IMR-90 (cell line): ENCODE results near the gene CRIP1. TPM values are rescaled to one million over a fixed set of nuclear protein-coding genes. Genes with fewer than 3 reads are reported as not detected.

Experiments
- ATAC-seq: fragments of 200-7000 bp; cut with Tn5 transposase; 2 replicates; pipeline ENCODE4 v1.9.1; 2020; ENCODE audit warnings: low read depth, mild to moderate bottlenecking, moderate library complexity
- BruUV-seq: library from RNA; stranded (reverse); fragments of 400-500 nt; replicated peaks from 2 replicates; lab custom pipeline; 2021; lab: Mats Ljungman, UMichigan
- CTCF ChIA-PET: fragments of 300-600 bp; formaldehyde crosslinking; extraction: SDS; loops from one replicate; lab custom pipeline; 2021; ENCODE audit warnings: antibody characterized with exemption; lab: Yijun Ruan, JAX
- POLR2A ChIA-PET: fragments of 300-600 bp; sonication (Branson Sonifier 250); formaldehyde crosslinking; loops from one replicate; lab custom pipeline; 2022; ENCODE audit warnings: antibody characterized with exemption; ENCODE audit not compliant: unreplicated experiment; lab: Charles Lee
- DNase-seq: peaks from one replicate; pipeline ENCODE4 v3.0.0; 2013
- H2AFZ ChIP-seq: replicated peaks from 2 replicates; pipeline ENCODE3; 2013; ENCODE audit warnings: low read length, mild to moderate bottlenecking; ENCODE audit not compliant: poor library complexity
- H2AK5ac ChIP-seq: 2 replicates; pipeline ENCODE4 v1.6.1; 2013; ENCODE audit warnings: low read depth, low read length, inconsistent platforms
- H2AK9ac ChIP-seq: replicated peaks from 2 replicates; pipeline ENCODE3; 2013; ENCODE audit warnings: mild to moderate bottlenecking, low read depth, low read length, moderate library complexity; ENCODE audit not compliant: poor library complexity
- H2BK120ac ChIP-seq: 2 replicates; pipeline ENCODE4 v1.6.1; 2013; ENCODE audit warnings: low read depth, low read length, inconsistent platforms
- H2BK15ac ChIP-seq: 3 replicates; pipeline ENCODE4 v1.6.1; 2013; ENCODE audit warnings: low read depth, low read length, inconsistent platforms
- H2BK20ac ChIP-seq: 2 replicates; pipeline ENCODE4 v1.6.1; 2013; ENCODE audit warnings: low read depth, mild to moderate bottlenecking, inconsistent platforms, low read length, moderate library complexity
- H2BK5ac ChIP-seq: 2 replicates; pipeline ENCODE4 v1.6.1; 2013; ENCODE audit warnings: mild to moderate bottlenecking, low read depth, low read length, inconsistent platforms; ENCODE audit not compliant: poor library complexity, severe bottlenecking
- H3K14ac ChIP-seq: replicated peaks from 2 replicates; pipeline ENCODE4 v1.6.1; 2013; ENCODE audit warnings: low read depth, low read length, inconsistent platforms
- H3K18ac ChIP-seq: 2 replicates; pipeline ENCODE4 v1.6.1; 2013; ENCODE audit warnings: low read depth, low read length, control low read depth
- H3K23ac ChIP-seq: 2 replicates; pipeline ENCODE4 v1.6.1; 2013; ENCODE audit warnings: low read depth, low read length, inconsistent platforms
- H3K27ac ChIP-seq: 2 replicates; pipeline ENCODE4 v1.5.1; 2013; ENCODE audit warnings: mild to moderate bottlenecking, control low read depth, low read length; ENCODE audit not compliant: insufficient read depth
- H3K27me3 ChIP-seq: 2 replicates; pipeline ENCODE4 v1.6.1; 2013; ENCODE audit warnings: low read length; ENCODE audit not compliant: control insufficient read depth, insufficient read depth
- H3K36me3 ChIP-seq: 2 replicates; pipeline ENCODE4 v1.6.1; 2013; ENCODE audit warnings: low read length, mixed read lengths; ENCODE audit not compliant: control insufficient read depth, insufficient read depth
- H3K4ac ChIP-seq: 2 replicates; pipeline ENCODE4 v1.6.1; 2013; ENCODE audit warnings: low read depth, low read length, inconsistent platforms
- H3K4me1 ChIP-seq: 2 replicates; pipeline ENCODE4 v1.6.1; 2013; ENCODE audit warnings: low read length, mixed read lengths; ENCODE audit not compliant: control insufficient read depth, insufficient read depth
- H3K4me2 ChIP-seq: 2 replicates; pipeline ENCODE4 v1.6.1; 2013; ENCODE audit warnings: low read depth, mild to moderate bottlenecking, control low read depth, low read length, moderate library complexity
- H3K4me3 ChIP-seq: 2 replicates; pipeline ENCODE4 v1.5.1; 2013; ENCODE audit warnings: low read depth, mild to moderate bottlenecking, control low read depth, low read length, moderate library complexity; ENCODE audit not compliant: insufficient read depth
- H3K56ac ChIP-seq: 2 replicates; pipeline ENCODE4 v1.6.1; 2013; ENCODE audit warnings: low read length, inconsistent platforms; ENCODE audit not compliant: insufficient read depth; ENCODE audit errors: extremely low read depth
- H3K79me1 ChIP-seq, 2 experiments: 2 replicates each; pipeline ENCODE4 v1.6.1; 2013; ENCODE audit warnings: low read length in 2 of 2, inconsistent platforms in 1 of 2, low read depth in 1 of 2
- H3K9ac ChIP-seq: 2 replicates; pipeline ENCODE4 v1.6.1; 2013; ENCODE audit warnings: low read depth, low read length, control low read depth
- H3K9me1 ChIP-seq: 2 replicates; pipeline ENCODE4 v1.6.1; 2013; ENCODE audit warnings: low read length, inconsistent platforms; ENCODE audit not compliant: insufficient read depth
- H3K9me3 ChIP-seq: 2 replicates; pipeline ENCODE4 v1.6.1; 2013; ENCODE audit warnings: low read length; ENCODE audit not compliant: control insufficient read depth, insufficient read depth
- H4K20me1 ChIP-seq: 2 replicates; pipeline ENCODE4 v1.6.1; 2013; ENCODE audit warnings: low read length, inconsistent platforms; ENCODE audit not compliant: insufficient read depth
- H4K5ac ChIP-seq: 2 replicates; pipeline ENCODE4 v1.6.1; 2013; ENCODE audit warnings: mild to moderate bottlenecking, low read depth, low read length, control low read depth
- H4K8ac ChIP-seq, 2 experiments: 2 replicates each; pipeline ENCODE4 v1.6.1; 2013; ENCODE audit warnings: low read depth in 2 of 2, low read length in 2 of 2, control low read depth in 1 of 2, inconsistent platforms in 1 of 2
- H4K91ac ChIP-seq: 2 replicates; pipeline ENCODE4 v1.6.1; 2013; ENCODE audit warnings: low read depth, low read length, inconsistent platforms; ENCODE audit not compliant: insufficient read depth
- BHLHE40 ChIP-seq: fragments of 150-350 bp; IDR thresholded peaks from 2 replicates; pipeline ENCODE4 v1.6.1; 2016; ENCODE audit warnings: mild to moderate bottlenecking, low read depth, low read length
- CEBPB ChIP-seq: IDR thresholded peaks from 2 replicates; pipeline ENCODE4 v1.6.1; 2012; ENCODE audit warnings: low read depth, low read length, improper control_type of control experiment
- CHD1 ChIP-seq: IDR thresholded peaks from 2 replicates; pipeline ENCODE4 v1.6.1; 2012; ENCODE audit warnings: low read depth, low read length, improper control_type of control experiment
- CTCF ChIP-seq: conservative IDR thresholded peaks from 2 replicates; pipeline ENCODE4 v1.5.1; 2012; ENCODE audit warnings: mild to moderate bottlenecking, low read depth, low read length, improper control_type of control experiment
- ELK1 ChIP-seq: fragments of 150-350 bp; IDR thresholded peaks from 2 replicates; pipeline ENCODE4 v1.6.1; 2016; ENCODE audit warnings: low read depth, mild to moderate bottlenecking, low read length, moderate library complexity, borderline replicate concordance
- FOS ChIP-seq: fragments of 150-350 bp; IDR thresholded peaks from 2 replicates; pipeline ENCODE4 v1.6.1; 2016; ENCODE audit warnings: low read depth, low read length
- MAFK ChIP-seq: IDR thresholded peaks from 2 replicates; pipeline ENCODE4 v1.6.1; 2012; ENCODE audit warnings: low read depth, low read length, improper control_type of control experiment
- RAD21 ChIP-seq: IDR thresholded peaks from 2 replicates; pipeline ENCODE4 v1.6.1; 2012; ENCODE audit warnings: low read length, improper control_type of control experiment
- RCOR1 ChIP-seq: IDR thresholded peaks from 2 replicates; pipeline ENCODE4 v1.6.1; 2012; ENCODE audit warnings: mild to moderate bottlenecking, low read length, improper control_type of control experiment; ENCODE audit not compliant: insufficient replicate concordance
- RFX5 ChIP-seq: IDR thresholded peaks from 2 replicates; pipeline ENCODE4 v1.8.0; 2012; ENCODE audit warnings: low read depth, mild to moderate bottlenecking, low read length, moderate library complexity
- USF2 ChIP-seq: fragments of 150-350 bp; IDR thresholded peaks from 2 replicates; pipeline ENCODE4 v1.6.1; 2017; ENCODE audit warnings: mild to moderate bottlenecking, antibody characterized with exemption, low read length, low read depth
- WGBS, 2 experiments: methylation state at CpG; one replicate each; pipeline versions ENCODE4 v1.1.5 to v1.1.7; 2013; ENCODE audit warnings: missing lambda C conversion rate in 2 of 2; ENCODE audit not compliant: insufficient read length in 1 of 2; ENCODE audit errors: extremely low coverage in 2 of 2; 5-methylcytosine and 5-hydroxymethylcytosine counted together
- dilution Hi-C: fragments of 300-500 bp; cut with HindIII; formaldehyde crosslinking; loops from one replicate; pipeline ENCODE4 v1.14.3; 2018; ENCODE audit warnings: low sequenced_read_pairs; ENCODE audit not compliant: unreplicated experiment
- in situ Hi-C: fragments of 300-500 bp; cut with MboI; formaldehyde crosslinking; loops from 3 replicates; pipeline ENCODE4 v1.14.3; 2019; ENCODE audit warnings: low sequenced_read_pairs, inconsistent platforms, mixed read lengths
- intact Hi-C: fragments of 100-400 bp; cut with micrococcal nuclease; formaldehyde crosslinking; loops from 2 replicates; pipeline ENCODE4 v1.10.0; 2022
- polyA plus RNA-seq, 3 experiments: library from polyadenylated mRNA; depleted of rRNA; stranded (reverse); fragments of >200 nt; gene quantifications; 2 replicates each; pipeline ENCODE4 v1.2.3, GENCODE V29; 2012; ENCODE audit warnings: low replicate concordance in 1 of 3
- total RNA-seq: library from RNA; depleted of rRNA; stranded (reverse); fragments of >200 nt; gene quantifications from 2 replicates; pipeline ENCODE4 v1.2.3, GENCODE V29; 2012

CRIP1 gene
- total and polyA plus RNA-seq, 2 of the 4 experiments (the other 2 are of a cell fraction): 0.21 TPM; not detected in 1

- no peak for TF ChIP-seq ELK1
These were observed 43.0 kb downstream of the CRIP1 start (continued) for GRCh38 chr14:105529569-105530284.

- no peak for DNase-seq
- dilution Hi-C loops: no loop called here
- peaks cover 9% of the 10 kb centered on the region; the same call in 1 of the 2 replicates for H3K4me1 ChIP-seq
- TF ChIP-seq CTCF: no peak
- no peak for TF ChIP-seq RAD21
- no peak for TF ChIP-seq RFX5
- TF ChIP-seq CHD1: no peak
- TF ChIP-seq FOS: no peak
- no peak for TF ChIP-seq USF2
- no peak for TF ChIP-seq CEBPB
- TF ChIP-seq RCOR1: no peak
- TF ChIP-seq BHLHE40: no peak
- TF ChIP-seq MAFK: no peak
These were observed 43.8 kb downstream of the CRIP1 start for GRCh38 chr14:105530285-105531087.

More at GRCh38 chr14:105530285-105531087, 43.8 kb downstream of the CRIP1 start:
- POLR2A ChIA-PET: no interaction called here
- Histone ChIP-seq H3K79me1 (no peaks in the 10 kb centered on the region), H3K4ac (no peak overlapping the region), H3K9ac (no peak overlapping the region), H2BK5ac (no peak overlapping the region), H3K23ac (no peak overlapping the region), H3K18ac (no peak overlapping the region), H4K5ac (no peak overlapping the region), H4K8ac (no peak overlapping the region), H3K9me1 (no peaks in the 10 kb centered on the region), H3K27me3 (peaks cover 8% of the 10 kb centered on the region), H2BK120ac (no peak overlapping the region), H2AK9ac (no peak overlapping the region), H3K27ac (no peak overlapping the region), H3K9me3 (no peaks in the 10 kb centered on the region), H3K4me2 (no peak overlapping the region), H2AFZ (no peak overlapping the region), H3K36me3 (no peaks in the 10 kb centered on the region), H4K20me1 (0 out of 2 replicates have a peak, but pooled peaks cover 3% of the 10 kb centered on the region), H4K91ac (no peak overlapping the region), H3K4me3 (no peak overlapping the region), H2BK15ac (no peak overlapping the region), H3K14ac (no peak overlapping the region), H2AK5ac (no peak overlapping the region), H2BK20ac (no peak overlapping the region), H3K56ac (no peak overlapping the region)
- no peak for ATAC-seq
- intact Hi-C loops (no loop called here), in situ Hi-C loops (no loop called here)
- 92% methylated on average over 7 of the region's 19 CpGs; no CpG with 5 or more reads in 1 of the 2 experiments for WGBS, 2 experiments
- CTCF ChIA-PET: no interaction called here
- BruUV-seq: no TSS peak
